Left lung (tissue), 10 donors: Measurements from ENCODE around the gene SLC22A14. TPM values are rescaled to one million over a fixed set of nuclear protein-coding genes. Genes with fewer than 3 reads are reported as not detected.

Source experiments
- ATAC-seq: fragments of 200-7000 bp; cut with Tn5 transposase; one replicate; pipeline ENCODE4 v1.9.1; 2020; ENCODE audit warnings: moderate library complexity
- DNase-seq, 4 donors: peaks; one replicate each; pipeline ENCODE4 v3.0.0-alpha.2; 2013 to 2020
- H3K27ac ChIP-seq, 2 donors: fragments of 200-600 bp; sonication (generic) in 1 of 2; one replicate each; pipeline versions ENCODE4 v1.5.0 to v1.8.0; 2020 to 2021
- H3K27me3 ChIP-seq, 2 donors: fragments of 200-600 bp; sonication (generic) in 1 of 2; one replicate each; pipeline versions ENCODE4 v1.5.0 to v1.8.0; 2020 to 2021
- H3K36me3 ChIP-seq, 2 donors: fragments of 200-600 bp; sonication (generic) in 1 of 2; one replicate each; pipeline versions ENCODE4 v1.5.0 to v1.8.0; 2020 to 2021
- H3K4me1 ChIP-seq, 2 donors: fragments of 200-600 bp; one replicate each; pipeline ENCODE4 v1.8.0; 2021
- H3K4me3 ChIP-seq, 2 donors: fragments of 200-600 bp; sonication (generic) in 1 of 2; one replicate each; pipeline versions ENCODE4 v1.5.0 to v1.8.0; 2020 to 2021; ENCODE audit warnings: mild to moderate bottlenecking in 1 of 2
- H3K9me3 ChIP-seq, 2 donors: fragments of 200-600 bp; sonication (generic) in 1 of 2; one replicate each; pipeline versions ENCODE4 v1.5.0 to v1.8.0; 2020 to 2021
- intact Hi-C, 2 donors: fragments of 100-400 bp; cut with DNase I; formaldehyde crosslinking; loops; one replicate each; pipeline versions ENCODE4 v1.11.2 to v1.14.2; 2022
- polyA plus RNA-seq, 6 donors: library from polyadenylated mRNA; unstranded; fragments of 120-200 nt; gene quantifications; one replicate each; pipeline ENCODE4 v1.2.1, GENCODE V29; 2013; ENCODE audit not compliant: insufficient read length in 6 of 6
- total RNA-seq, 2 donors: library from RNA; stranded (reverse); fragmentation: NEBNext Ultra II Directional; extraction: Animal tissue kit (Norgen Biotek cat#: 25700); gene quantifications; one replicate each; pipeline ENCODE4 v1.2.1, GENCODE V29; 2021
- TF ChIP-seq, protein P1 (sequence below), 2 donors: fragments of 200-600 bp; sonication (generic) in 1 of 2; IDR thresholded peaks; one replicate each; pipeline versions ENCODE4 v1.5.0 to v1.8.0; 2021; ENCODE audit warnings: antibody characterized with exemption in 2 of 2
- donor health status: DM: no; HTN: yes; CAD: no.
- donor health status: DM: no; HTN: no; CAD: no.

Gene SLC22A14
- total and polyA plus RNA-seq, 8 donors = 0.11 to 0.24 (median 0.15) TPM; not detected in 2

DNA sequence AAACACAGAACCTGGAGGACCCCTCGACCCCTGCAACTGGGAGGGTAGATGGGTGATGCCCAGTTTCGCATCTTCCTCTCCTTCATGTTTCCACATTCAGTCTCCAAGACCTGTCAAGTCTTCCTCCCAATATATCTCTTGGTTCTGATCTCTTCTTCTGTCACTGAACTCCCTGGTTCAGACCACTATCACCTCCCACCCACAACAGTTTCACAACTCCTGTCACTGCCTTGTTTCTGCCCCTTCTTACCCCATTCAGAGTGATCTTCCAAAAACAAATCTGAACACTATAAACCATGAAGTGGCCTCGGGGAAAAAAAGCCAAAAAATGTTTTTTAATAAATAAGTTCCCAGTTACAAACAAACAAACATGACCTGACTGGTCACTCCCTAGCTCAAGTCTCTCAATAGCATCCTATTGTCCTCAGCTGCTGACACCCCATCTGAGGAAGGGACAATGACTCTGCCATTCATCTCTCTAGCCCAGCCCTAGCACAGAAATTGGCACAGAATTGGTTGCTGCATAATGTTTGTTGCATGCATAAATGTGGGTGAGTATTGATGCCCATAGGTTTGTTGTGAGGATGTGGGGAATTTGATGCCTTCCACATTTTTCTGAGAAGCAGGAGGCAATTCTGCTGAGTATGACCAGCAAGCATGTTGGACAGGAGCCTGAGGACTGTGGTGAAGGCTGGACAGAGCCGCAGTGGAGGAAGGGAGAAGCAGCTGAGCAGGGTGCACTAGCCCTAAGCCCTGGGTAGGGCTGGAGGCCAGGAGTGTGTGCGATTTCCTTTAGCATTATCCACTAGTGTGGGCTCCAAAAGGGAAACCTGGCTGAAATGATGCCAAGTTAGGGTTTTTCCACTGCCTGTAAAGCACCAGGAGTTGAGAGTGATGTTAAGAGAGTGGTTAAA, 52.3 kb downstream of the SLC22A14 start:
- TF ChIP-seq, protein P1, sequence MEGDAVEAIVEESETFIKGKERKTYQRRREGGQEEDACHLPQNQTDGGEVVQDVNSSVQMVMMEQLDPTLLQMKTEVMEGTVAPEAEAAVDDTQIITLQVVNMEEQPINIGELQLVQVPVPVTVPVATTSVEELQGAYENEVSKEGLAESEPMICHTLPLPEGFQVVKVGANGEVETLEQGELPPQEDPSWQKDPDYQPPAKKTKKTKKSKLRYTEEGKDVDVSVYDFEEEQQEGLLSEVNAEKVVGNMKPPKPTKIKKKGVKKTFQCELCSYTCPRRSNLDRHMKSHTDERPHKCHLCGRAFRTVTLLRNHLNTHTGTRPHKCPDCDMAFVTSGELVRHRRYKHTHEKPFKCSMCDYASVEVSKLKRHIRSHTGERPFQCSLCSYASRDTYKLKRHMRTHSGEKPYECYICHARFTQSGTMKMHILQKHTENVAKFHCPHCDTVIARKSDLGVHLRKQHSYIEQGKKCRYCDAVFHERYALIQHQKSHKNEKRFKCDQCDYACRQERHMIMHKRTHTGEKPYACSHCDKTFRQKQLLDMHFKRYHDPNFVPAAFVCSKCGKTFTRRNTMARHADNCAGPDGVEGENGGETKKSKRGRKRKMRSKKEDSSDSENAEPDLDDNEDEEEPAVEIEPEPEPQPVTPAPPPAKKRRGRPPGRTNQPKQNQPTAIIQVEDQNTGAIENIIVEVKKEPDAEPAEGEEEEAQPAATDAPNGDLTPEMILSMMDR (IDR thresholded peaks at IDR 0.05) = no peak
- Histone ChIP-seq H3K27ac (no peak overlapping the region), H3K27me3 (peaks cover 0 to 3% of the 10 kb centered on the region in 2 donors), H3K36me3 (no peaks in the 10 kb centered on the region), H3K4me1 (no peaks in the 10 kb centered on the region), H3K4me3 (no peak overlapping the region), H3K9me3 (no peaks in the 10 kb centered on the region)
- ATAC-seq (peak; percentile 62), DNase-seq (no peak)
- intact Hi-C loops = no loop called here

GRCh38 chr3:38335263-38335662, 53.2 kb downstream of the SLC22A14 start:
- no peaks in the 10 kb centered on the region for H3K9me3 ChIP-seq
- H3K27ac ChIP-seq = no peak overlapping the region
- intact Hi-C loops = no loop called here
- H3K4me1 ChIP-seq = no peaks in the 10 kb centered on the region
- DNase-seq = no peak
- TF ChIP-seq, protein P1 (IDR thresholded peaks at IDR 0.05) = no peak
- peaks cover 0 to 3% of the 10 kb centered on the region in 2 donors for H3K27me3 ChIP-seq
- H3K4me3 ChIP-seq = no peak overlapping the region
- H3K36me3 ChIP-seq = no peaks in the 10 kb centered on the region
- ATAC-seq = no peak

- Histone ChIP-seq H3K27ac (no peak overlapping the region), H3K4me3 (no peak overlapping the region), H3K27me3 (peaks cover 0 to 3% of the 10 kb centered on the region in 2 donors), H3K4me1 (no peaks in the 10 kb centered on the region), H3K36me3 (no peaks in the 10 kb centered on the region), H3K9me3 (no peaks in the 10 kb centered on the region)
- intact Hi-C loops = no loop called here
- TF ChIP-seq, protein P1 (IDR thresholded peaks at IDR 0.05) = no peak
- ATAC-seq (no peak), DNase-seq (no peak)
Observed at GRCh38 chr3:38337703-38338102, 55.6 kb downstream of the SLC22A14 start.

GRCh38 chr3:38343797-38344594, 61.9 kb downstream of the SLC22A14 start:
- H3K9me3 ChIP-seq = no peaks in the 10 kb centered on the region
- H3K27me3 ChIP-seq = no peaks in the 10 kb centered on the region
- no peak for DNase-seq
- H3K36me3 ChIP-seq = no peaks in the 10 kb centered on the region
- no peak overlapping the region for H3K4me3 ChIP-seq
- no peak for ATAC-seq
- H3K4me1 ChIP-seq = peaks cover 0 to 22% of the 10 kb centered on the region in 2 donors
- intact Hi-C loops = no loop called here
- H3K27ac ChIP-seq = no peak overlapping the region
- TF ChIP-seq, protein P1 (IDR thresholded peaks at IDR 0.05) = no peak
